GM21737 (cell line): ENCODE data around the gene GSG1L.
"Not testable (repeated sequence)": the region's sequence is repeated elsewhere in the genome, so short reads cannot be mapped to it uniquely, and the experiment has no call there.

Experiments
- ATAC-seq: cut with Tn5 transposase; IDR thresholded peaks from one replicate; pipeline ENCODE4 v1.9.1; 2021; ENCODE audit warnings: mild to moderate bottlenecking, moderate library complexity; ENCODE audit not compliant: unreplicated experiment

The GSG1L gene

GRCh38 chr16:27745348-27745747 lies 318.2 kb downstream of the GSG1L start:
- ATAC-seq: no peak

DNA sequence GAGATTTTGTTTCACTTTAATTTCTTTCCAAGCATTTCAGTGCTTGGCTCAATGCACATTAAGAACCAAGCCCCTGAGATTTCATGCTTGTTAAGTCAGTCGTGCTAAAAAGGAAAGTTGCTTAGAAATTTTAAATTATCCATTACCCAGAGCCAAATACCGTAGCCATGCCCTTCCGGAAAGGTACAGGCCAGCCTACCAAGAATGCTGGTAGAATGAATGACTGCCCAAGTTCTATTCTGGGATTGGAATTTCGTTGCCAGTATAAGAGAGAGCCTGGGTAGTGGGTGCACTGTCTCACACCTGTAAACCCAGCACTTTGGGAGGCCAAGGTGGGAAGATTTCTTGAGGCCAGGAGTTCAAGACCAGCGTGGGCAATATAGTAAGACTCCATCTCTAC lies 319.6 kb downstream of the GSG1L start:
- no peak for ATAC-seq

DNA sequence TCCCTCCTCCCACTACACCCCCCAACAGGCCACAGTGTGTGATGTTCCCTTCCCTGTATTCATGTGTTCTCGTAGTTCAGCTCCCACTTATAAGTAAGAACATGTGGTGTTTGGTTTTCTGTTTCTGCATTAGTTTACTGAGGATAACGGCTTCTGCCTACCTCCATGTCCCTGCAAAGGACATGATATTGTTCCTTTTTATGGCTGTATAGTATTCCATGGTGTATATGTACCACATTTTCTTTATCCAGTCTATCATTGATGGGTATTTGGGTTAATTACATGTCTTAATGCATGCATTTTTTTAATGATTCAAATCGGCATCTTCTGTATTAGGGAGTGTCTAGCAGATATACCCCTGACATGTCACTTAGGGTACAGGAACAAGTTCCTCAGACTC lies 320.5 kb downstream of the GSG1L start:
- ATAC-seq: not testable (repeated sequence)

DNA sequence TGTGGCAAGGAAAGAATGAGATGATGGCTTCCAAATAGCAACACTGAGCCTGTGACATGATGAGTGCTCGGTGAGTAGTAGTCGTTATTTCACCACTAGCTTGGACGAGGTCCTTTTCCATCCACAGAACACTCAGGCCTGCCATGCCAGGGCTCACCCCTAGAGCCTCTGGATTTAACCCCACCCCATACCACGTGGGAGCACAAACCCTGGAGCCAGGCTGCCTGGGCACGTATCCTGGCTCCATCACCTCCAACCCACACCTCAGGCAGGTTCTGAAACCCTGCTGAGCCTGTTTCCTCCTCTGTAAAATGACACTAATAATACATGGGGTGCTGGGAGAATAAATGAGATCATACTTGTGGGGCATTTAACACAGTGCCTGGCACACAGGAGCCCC lies 321.2 kb downstream of the GSG1L start:
- ATAC-seq: no peak

DNA sequence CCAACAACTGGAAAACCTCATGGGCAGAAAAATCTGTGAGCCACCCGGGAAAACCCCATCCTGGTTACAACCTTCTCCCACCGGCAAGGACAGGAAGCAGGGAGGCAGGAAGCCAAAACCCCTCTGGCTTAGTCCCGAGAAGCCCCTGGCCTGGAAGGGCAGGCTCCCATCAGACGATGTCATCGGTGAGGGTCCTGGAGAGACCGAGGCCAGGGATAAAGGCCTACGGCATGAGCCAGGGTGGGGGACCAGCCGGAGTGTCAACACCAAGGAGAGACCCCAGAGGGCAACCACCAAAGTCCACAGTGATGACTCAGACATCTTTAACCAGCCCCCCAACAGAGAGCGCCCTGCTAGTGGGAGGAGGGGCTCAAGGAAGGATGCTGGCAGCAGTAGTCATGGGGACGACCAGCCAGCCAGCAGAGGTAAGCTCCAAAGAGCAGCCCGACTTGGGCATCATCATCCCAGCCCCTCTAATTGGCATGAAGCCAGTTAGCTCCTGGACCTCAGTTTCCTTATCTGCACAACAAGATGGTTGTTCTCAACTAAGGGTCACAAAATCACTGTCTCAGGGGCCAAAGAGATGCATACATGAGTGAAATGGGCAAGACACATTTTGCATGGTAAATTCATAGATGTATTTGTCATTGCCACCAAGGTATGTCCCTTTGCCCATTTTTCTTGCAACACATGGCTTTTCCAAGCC lies 322.9 kb downstream of the GSG1L start:
- no peak for ATAC-seq

GRCh38 chr16:27739606-27740357 lies 323.7 kb downstream of the GSG1L start:
- no peak for ATAC-seq

GRCh38 chr16:27738596-27738995 lies 324.9 kb downstream of the GSG1L start:
- no peak for ATAC-seq
